Thoracic aorta (tissue), 2 donors: ENCODE results near the gene TK1. TPM values are rescaled to one million over a fixed set of nuclear protein-coding genes. Genes with fewer than 3 reads are reported as not detected.

Source experiments
- ATAC-seq: fragments of 150-250 bp; one replicate; pipeline ENCODE4 v1.8.0; 2017; ENCODE audit warnings: low read depth; ENCODE audit not compliant: insufficient number of reproducible peaks, low FRiP score
- DNase-seq: peaks from one replicate; pipeline ENCODE4 v3.0.0-alpha.2; 2020; ENCODE audit warnings: low spot score
- H3K27ac ChIP-seq, 2 donors: fragments of 200-600 bp; sonication (generic); 1 replicate in 1 of 2; 2 replicates in 1 of 2; pipeline ENCODE4 v1.5.1; 2016; ENCODE audit warnings: mild to moderate bottlenecking in 2 of 2, moderate library complexity in 2 of 2
- H3K27me3 ChIP-seq: fragments of 200-600 bp; sonication (generic); replicated peaks from 2 replicates; pipeline ENCODE4 v1.6.0; 2016; ENCODE audit warnings: mild to moderate bottlenecking; ENCODE audit not compliant: insufficient read depth
- H3K36me3 ChIP-seq: fragments of 200-600 bp; sonication (generic); one replicate; pipeline ENCODE4 v1.5.1; 2016
- H3K4me1 ChIP-seq, 2 donors: fragments of 200-600 bp; sonication (generic); 1 replicate in 1 of 2; 2 replicates in 1 of 2; pipeline versions ENCODE4 v1.5.1 to v1.6.0; 2016; ENCODE audit warnings: low read depth in 2 of 2, mild to moderate bottlenecking in 1 of 2; ENCODE audit not compliant: control insufficient read depth in 1 of 2
- H3K4me3 ChIP-seq: fragments of 200-600 bp; sonication (generic); 2 replicates; pipeline ENCODE4 v1.5.1; 2016; ENCODE audit warnings: mild to moderate bottlenecking
- H3K9me3 ChIP-seq: fragments of 200-600 bp; sonication (generic); 2 replicates; pipeline ENCODE4 v1.5.1; 2016
- total RNA-seq, 2 donors: library from RNA; depleted of rRNA; stranded (reverse); fragments of >200 nt; gene quantifications; one replicate each; pipeline versions ENCODE4 v1.1.0 to v1.2.3, GENCODE V29; 2016
- TF ChIP-seq, protein P1 (sequence below): fragments of 200-600 bp; sonication (generic); IDR thresholded peaks from one replicate; pipeline ENCODE4 v1.5.1; 2019; ENCODE audit warnings: antibody characterized with exemption

The TK1 gene
- total RNA-seq, 2 donors from 2014 or later, result 3.3 to 3.5 TPM

DNA sequence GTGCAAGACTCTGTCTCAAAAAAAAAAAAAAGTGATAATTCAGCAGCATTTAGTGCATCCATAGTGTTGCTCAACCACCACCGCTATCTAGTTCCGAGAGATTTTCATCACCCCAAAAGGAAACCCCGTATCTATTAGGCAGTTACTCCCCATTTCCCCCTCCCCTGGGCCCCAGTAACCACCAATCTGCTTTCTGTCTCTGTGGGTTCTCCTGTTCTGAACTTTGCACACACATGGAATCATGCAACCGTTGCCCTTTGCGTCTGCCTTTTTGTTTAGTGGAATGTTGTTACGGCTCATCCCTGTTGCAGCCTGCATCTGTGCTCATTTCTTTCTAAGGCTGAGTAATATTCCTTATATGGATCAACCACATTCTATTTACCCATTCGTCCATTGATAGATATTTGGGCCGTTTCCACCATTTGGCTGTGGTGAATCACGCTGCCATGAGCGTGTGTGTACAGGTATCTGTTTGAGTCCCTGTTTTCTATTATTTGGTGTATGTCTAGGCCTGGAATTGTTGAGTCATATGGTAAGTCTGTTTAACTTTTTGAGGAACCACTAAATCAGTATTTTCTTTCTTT, 27.2 kb downstream of the TK1 start:
- Histone ChIP-seq H3K27me3 (no peaks in the 10 kb centered on the region), H3K9me3 (no peaks in the 10 kb centered on the region), H3K4me3 (no peak overlapping the region), H3K4me1 (no peaks in the 10 kb centered on the region), H3K36me3 (no peaks in the 10 kb centered on the region), H3K27ac (no peak overlapping the region)
- TF ChIP-seq, protein P1, sequence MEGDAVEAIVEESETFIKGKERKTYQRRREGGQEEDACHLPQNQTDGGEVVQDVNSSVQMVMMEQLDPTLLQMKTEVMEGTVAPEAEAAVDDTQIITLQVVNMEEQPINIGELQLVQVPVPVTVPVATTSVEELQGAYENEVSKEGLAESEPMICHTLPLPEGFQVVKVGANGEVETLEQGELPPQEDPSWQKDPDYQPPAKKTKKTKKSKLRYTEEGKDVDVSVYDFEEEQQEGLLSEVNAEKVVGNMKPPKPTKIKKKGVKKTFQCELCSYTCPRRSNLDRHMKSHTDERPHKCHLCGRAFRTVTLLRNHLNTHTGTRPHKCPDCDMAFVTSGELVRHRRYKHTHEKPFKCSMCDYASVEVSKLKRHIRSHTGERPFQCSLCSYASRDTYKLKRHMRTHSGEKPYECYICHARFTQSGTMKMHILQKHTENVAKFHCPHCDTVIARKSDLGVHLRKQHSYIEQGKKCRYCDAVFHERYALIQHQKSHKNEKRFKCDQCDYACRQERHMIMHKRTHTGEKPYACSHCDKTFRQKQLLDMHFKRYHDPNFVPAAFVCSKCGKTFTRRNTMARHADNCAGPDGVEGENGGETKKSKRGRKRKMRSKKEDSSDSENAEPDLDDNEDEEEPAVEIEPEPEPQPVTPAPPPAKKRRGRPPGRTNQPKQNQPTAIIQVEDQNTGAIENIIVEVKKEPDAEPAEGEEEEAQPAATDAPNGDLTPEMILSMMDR, result no peak
- ATAC-seq (no peak), DNase-seq (no peak)

- H3K9me3 ChIP-seq, result no peaks in the 10 kb centered on the region
- no peak overlapping the region for H3K27ac ChIP-seq
- no peak for DNase-seq
- no peak for ATAC-seq
- H3K36me3 ChIP-seq, result no peaks in the 10 kb centered on the region
- no peaks in the 10 kb centered on the region for H3K27me3 ChIP-seq
- TF ChIP-seq, protein P1, result no peak
- H3K4me3 ChIP-seq, result no peak overlapping the region
- H3K4me1 ChIP-seq, result no peaks in the 10 kb centered on the region
Observed at GRCh38 chr17:78154903-78155811, 31.7 kb downstream of the TK1 start.

- no peaks in the 10 kb centered on the region for H3K27me3 ChIP-seq
- no peaks in the 10 kb centered on the region for H3K9me3 ChIP-seq
- H3K4me3 ChIP-seq, result no peak overlapping the region
- H3K27ac ChIP-seq, result no peak overlapping the region
- no peaks in the 10 kb centered on the region for H3K36me3 ChIP-seq
- no peak for ATAC-seq
- no peak for DNase-seq
- no peaks in the 10 kb centered on the region for H3K4me1 ChIP-seq
- TF ChIP-seq, protein P1, result no peak
Observed at GRCh38 chr17:78151514-78152008, 35.3 kb downstream of the TK1 start.

DNA sequence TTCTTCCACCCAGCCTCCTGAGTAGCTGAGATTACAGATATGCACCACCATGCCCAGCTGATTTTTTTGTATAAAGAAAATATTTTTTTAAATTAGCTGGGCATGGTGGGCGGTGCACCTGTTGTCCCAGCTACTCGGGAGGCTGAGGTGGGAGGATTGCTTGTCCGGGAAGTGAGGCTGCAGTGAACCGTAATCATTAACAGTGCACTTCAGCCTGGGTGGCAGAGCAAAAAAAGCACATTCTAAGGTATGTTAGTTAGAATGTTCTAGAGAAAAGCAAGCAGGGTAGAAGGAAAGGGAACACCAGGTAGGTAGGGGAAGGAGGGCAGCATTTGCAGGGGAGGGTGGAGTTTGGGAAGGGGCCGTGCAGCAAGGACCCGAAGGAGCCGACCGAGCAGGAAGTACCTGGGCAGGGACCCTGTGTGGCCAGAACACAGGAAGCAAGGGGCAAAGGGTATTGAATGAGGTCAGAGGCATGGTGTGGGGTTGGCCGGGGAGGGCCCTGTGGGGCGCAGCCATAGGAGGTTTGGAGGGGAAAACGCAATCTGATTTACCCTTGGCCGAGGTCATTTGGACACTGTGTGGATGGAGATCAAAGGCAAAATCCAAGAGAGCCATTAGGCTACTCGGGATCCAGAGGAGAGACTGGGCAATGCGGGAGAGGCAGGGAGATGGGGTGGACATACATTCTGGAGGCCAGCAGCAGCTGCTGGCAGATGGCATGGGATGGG, 38.4 kb downstream of the TK1 start:
- H3K27me3 ChIP-seq, result no peaks in the 10 kb centered on the region
- no peaks in the 10 kb centered on the region for H3K9me3 ChIP-seq
- H3K4me3 ChIP-seq, result no peak overlapping the region
- DNase-seq (no peak), ATAC-seq (no peak)
- H3K4me1 ChIP-seq, result peaks cover 15 to 19% of the 10 kb centered on the region in 2 donors
- TF ChIP-seq, protein P1, result no peak
- no peak overlapping the region for H3K27ac ChIP-seq
- no peaks in the 10 kb centered on the region for H3K36me3 ChIP-seq
